Upper lobe of left lung (tissue), 6 donors: ENCODE results near the gene SEPTIN8. TPM values are rescaled to one million over a fixed set of nuclear protein-coding genes. Genes with fewer than 3 reads are reported as not detected.

Source experiments
- ATAC-seq, 2 donors: fragments of 200-7000 bp; cut with Tn5 transposase; one replicate each; pipeline ENCODE4 v1.9.1; 2022; ENCODE audit warnings: mild to moderate bottlenecking in 2 of 2, moderate library complexity in 2 of 2; ENCODE audit not compliant: low FRiP score in 2 of 2
- DNase-seq, 2 donors: peaks; one replicate each; pipeline ENCODE4 v3.0.0-alpha.2; 2019 to 2020
- H3K27ac ChIP-seq, 4 donors: fragments of 200-600 bp; sonication (generic); one replicate each; pipeline ENCODE4 v1.5.1; 2016 to 2019
- H3K27me3 ChIP-seq, 4 donors: fragments of 200-600 bp; sonication (generic); one replicate each; pipeline ENCODE4 v1.5.1; 2017 to 2019
- H3K36me3 ChIP-seq, 4 donors: fragments of 200-600 bp; sonication (generic); one replicate each; pipeline ENCODE4 v1.5.1; 2016 to 2019
- H3K4me1 ChIP-seq, 4 donors: fragments of 200-600 bp; sonication (generic); one replicate each; pipeline ENCODE4 v1.5.1; 2018 to 2019
- H3K4me3 ChIP-seq, 4 donors: fragments of 200-600 bp; sonication (generic); one replicate each; pipeline ENCODE4 v1.5.1; 2017 to 2019; ENCODE audit warnings: mild to moderate bottlenecking in 2 of 4, moderate library complexity in 1 of 4
- H3K9me3 ChIP-seq, 4 donors: fragments of 200-600 bp; sonication (generic); one replicate each; pipeline ENCODE4 v1.5.1; 2018 to 2019
- EP300 ChIP-seq, 4 donors: sonication (generic); formaldehyde crosslinking; IDR thresholded peaks; one replicate each; pipeline ENCODE4 v1.5.1; 2017; ENCODE audit warnings: antibody characterized with exemption in 4 of 4, control low read depth in 2 of 4
- POLR2A ChIP-seq, 4 donors: fragments of 450-650 bp; IDR thresholded peaks; one replicate each; pipeline ENCODE4 v1.5.1; 2016 to 2017; ENCODE audit warnings: antibody characterized with exemption in 4 of 4, mild to moderate bottlenecking in 2 of 4
- POLR2AphosphoS5 ChIP-seq, 2 donors: sonication (generic); formaldehyde crosslinking; IDR thresholded peaks; one replicate each; pipeline ENCODE4 v1.5.1; 2017; ENCODE audit warnings: antibody characterized with exemption in 2 of 2
- WGBS, 2 donors: methylation state at CpG; one replicate each; pipeline ENCODE4 v1.1.5; 2017 to 2018; 5-methylcytosine and 5-hydroxymethylcytosine counted together
- total RNA-seq, 6 donors: library from RNA; depleted of rRNA in 4 of 6; stranded (reverse); fragments of >200 nt in 4 of 6; gene quantifications; one replicate each; pipeline versions ENCODE4 v1.1.0 to v1.2.1, GENCODE V29; 2016 to 2021
- TF ChIP-seq, protein P1 (sequence below), 6 experiments: fragments of 450-650 bp in 4 of 6; fragments of 200-600 bp in 2 of 6; sonication (generic) in 2 of 6; IDR thresholded peaks; one replicate each; pipeline ENCODE4 v1.5.1; 2016 to 2019; ENCODE audit warnings: antibody characterized with exemption in 6 of 6
- donor health status: DM: no; HTN: no; CAD: no; lungs with moderate emphysema.
- donor health status: DM: no; HTN: yes; CAD: no; lungs with severe emphysema.

The SEPTIN8 gene
- total RNA-seq, 6 donors from 2014 or later = 26.3 to 41.5 (median 31.5) TPM

DNA sequence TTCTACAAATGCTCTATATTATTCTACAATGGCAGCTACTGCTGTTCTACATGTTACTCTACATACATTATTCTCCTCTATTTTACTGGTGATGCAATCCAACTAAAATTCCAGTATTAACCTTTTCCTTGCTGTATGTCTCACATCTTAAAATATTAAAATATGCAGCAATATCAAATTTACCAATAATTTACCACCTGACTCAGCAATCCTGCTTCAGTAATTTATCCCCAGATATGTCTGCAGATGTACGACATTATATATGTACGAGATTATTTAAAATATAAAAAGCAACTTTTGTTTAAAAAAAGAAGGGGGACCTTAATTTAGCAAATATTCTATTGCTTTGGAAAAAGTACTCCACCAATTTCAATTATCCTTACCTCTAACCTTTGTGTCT is 51.3 kb downstream of the SEPTIN8 start:
- no peaks in the 10 kb centered on the region for H3K27me3 ChIP-seq
- DNase-seq (no peak), ATAC-seq (no peak)
- H3K27ac ChIP-seq = no peak overlapping the region
- H3K4me3 ChIP-seq = no peak overlapping the region
- no peaks in the 10 kb centered on the region for H3K9me3 ChIP-seq
- no peaks in the 10 kb centered on the region for H3K4me1 ChIP-seq
- no peak for TF ChIP-seq EP300 (IDR thresholded peaks at IDR 0.05)
- TF ChIP-seq POLR2A (IDR thresholded peaks at IDR 0.05) = no peak
- TF ChIP-seq, protein P1, sequence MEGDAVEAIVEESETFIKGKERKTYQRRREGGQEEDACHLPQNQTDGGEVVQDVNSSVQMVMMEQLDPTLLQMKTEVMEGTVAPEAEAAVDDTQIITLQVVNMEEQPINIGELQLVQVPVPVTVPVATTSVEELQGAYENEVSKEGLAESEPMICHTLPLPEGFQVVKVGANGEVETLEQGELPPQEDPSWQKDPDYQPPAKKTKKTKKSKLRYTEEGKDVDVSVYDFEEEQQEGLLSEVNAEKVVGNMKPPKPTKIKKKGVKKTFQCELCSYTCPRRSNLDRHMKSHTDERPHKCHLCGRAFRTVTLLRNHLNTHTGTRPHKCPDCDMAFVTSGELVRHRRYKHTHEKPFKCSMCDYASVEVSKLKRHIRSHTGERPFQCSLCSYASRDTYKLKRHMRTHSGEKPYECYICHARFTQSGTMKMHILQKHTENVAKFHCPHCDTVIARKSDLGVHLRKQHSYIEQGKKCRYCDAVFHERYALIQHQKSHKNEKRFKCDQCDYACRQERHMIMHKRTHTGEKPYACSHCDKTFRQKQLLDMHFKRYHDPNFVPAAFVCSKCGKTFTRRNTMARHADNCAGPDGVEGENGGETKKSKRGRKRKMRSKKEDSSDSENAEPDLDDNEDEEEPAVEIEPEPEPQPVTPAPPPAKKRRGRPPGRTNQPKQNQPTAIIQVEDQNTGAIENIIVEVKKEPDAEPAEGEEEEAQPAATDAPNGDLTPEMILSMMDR (IDR thresholded peaks at IDR 0.05) = no peak
- TF ChIP-seq POLR2AphosphoS5 (IDR thresholded peaks at IDR 0.05) = no peak
- peaks cover 0 to 11% (median 0%) of the 10 kb centered on the region in 4 donors for H3K36me3 ChIP-seq
- WGBS, 2 donors = 92 to 93% methylated on average over 2 of the region's 2 CpGs

DNA sequence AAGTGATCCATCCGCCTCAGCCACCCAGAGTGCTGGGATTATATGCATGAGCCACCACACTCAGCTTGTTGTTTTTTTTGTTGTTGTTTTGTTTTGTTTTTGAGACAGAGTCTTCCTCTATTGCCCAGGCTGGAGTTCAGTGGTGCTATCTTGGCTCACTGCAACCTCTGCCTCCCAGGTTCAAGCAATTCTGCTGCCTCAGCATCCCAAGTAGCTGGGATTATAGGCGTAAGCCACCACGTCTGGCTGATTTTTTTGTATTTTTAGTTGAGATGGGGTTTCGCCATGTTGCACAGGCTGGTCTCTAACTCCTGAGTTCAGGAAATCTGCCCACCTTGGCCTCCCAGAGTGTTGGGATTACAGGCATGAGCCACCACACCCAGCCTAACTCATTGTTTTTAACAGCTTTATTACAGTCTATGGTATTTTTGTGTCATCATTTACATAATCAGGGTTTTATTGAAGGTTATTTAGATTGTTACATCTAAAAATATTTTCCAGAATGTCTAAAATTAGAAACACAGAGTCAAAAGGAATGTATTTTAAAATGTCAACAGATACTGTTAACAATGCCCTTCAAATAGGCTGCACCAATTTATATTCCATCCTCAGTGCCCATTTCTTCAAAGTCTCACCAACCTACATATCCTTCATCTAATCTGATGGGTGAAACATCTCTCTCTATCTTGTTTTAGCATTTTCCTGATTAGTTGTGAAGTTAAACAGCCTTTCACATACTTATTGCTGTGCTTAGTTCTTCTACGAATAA is 58.3 kb downstream of the SEPTIN8 start:
- TF ChIP-seq POLR2AphosphoS5 (IDR thresholded peaks at IDR 0.05) (no peak), EP300 (IDR thresholded peaks at IDR 0.05) (no peak), POLR2A (IDR thresholded peaks at IDR 0.05) (no peak)
- TF ChIP-seq, protein P1 (IDR thresholded peaks at IDR 0.05) = no peak
- DNase-seq (no peak), ATAC-seq (no peak)
- WGBS, 2 donors = 96 to 97% methylated on average over 5 of the region's 5 CpGs
- Histone ChIP-seq H3K4me3 (no peak overlapping the region), H3K27ac (no peak overlapping the region), H3K36me3 (peaks cover 0 to 10% (median 0%) of the 10 kb centered on the region in 4 donors), H3K9me3 (no peaks in the 10 kb centered on the region), H3K4me1 (no peaks in the 10 kb centered on the region), H3K27me3 (no peaks in the 10 kb centered on the region)

DNA sequence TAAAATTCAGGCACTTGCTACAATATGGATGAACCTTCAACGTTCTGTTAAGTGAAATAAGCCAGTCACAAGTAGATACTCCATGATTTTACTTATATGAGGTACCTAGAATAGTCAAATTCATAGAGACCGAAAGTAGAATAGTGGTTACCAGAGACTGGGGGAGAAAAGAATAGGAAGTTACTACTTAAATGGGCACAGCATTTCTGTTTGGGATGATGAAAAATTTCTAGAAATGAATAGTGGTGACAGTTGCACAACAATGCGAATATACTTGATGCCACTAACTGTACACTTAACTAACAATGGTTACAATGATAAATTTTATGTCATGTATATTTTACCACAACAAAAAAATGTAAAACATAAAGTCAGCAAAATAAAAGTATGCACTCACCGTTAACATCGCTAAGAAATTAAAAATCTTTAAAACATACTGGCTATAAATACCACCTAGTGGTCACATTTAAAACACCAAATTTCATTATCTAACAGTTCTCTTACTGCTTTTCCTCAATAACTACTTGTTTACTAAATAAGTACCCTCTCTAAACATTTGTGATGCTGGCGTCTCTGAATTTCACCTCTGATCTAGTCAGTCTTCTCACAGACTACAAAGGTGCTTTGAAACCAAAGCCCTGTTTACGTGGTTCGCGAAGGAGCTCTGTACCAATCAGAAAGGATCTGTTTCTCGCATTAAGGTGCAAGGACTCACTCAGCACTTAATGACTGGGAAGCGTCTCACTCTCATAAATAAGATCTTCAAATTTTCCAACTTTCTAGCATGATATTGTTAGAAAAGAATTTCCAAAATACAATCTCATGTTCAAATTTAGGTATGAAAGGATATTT is 62.4 kb downstream of the SEPTIN8 start:
- WGBS, 2 donors = 69% methylated on average over 11 of the region's 11 CpGs
- Histone ChIP-seq H3K36me3 (peaks cover 0 to 7% (median 0%) of the 10 kb centered on the region in 4 donors), H3K4me3 (no peak overlapping the region), H3K4me1 (no peaks in the 10 kb centered on the region), H3K27ac (no peak overlapping the region), H3K27me3 (no peaks in the 10 kb centered on the region), H3K9me3 (no peaks in the 10 kb centered on the region)
- TF ChIP-seq, protein P1 (IDR thresholded peaks at IDR 0.05) = peak in 4 of 6 experiments; percentile 22 to 43 (median 24)
- TF ChIP-seq POLR2AphosphoS5 (IDR thresholded peaks at IDR 0.05) = no peak
- no peak for ATAC-seq
- no peak for DNase-seq

DNA sequence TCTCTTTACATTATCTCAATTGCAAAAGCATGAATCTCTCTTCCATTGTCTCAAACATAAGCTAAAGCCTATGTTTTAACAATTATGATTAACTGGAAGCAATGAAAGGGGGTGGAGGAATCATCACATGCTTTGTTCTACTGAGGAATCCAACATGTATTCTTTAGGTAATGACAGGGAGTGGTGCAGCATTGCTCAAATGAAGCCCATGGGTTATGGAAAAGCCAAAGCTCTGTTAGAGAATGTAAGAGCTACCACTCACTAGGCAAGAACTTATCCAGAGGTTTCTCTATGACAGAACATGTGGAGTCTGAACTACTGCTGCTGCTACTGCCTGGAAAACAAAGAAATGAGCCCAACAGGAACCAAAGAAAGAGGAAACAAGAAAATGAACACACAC is 68.4 kb downstream of the SEPTIN8 start:
- H3K4me3 ChIP-seq = no peak overlapping the region
- no peak for TF ChIP-seq POLR2A (IDR thresholded peaks at IDR 0.05)
- TF ChIP-seq EP300 (IDR thresholded peaks at IDR 0.05) = no peak
- no peak for TF ChIP-seq POLR2AphosphoS5 (IDR thresholded peaks at IDR 0.05)
- no peak for ATAC-seq
- DNase-seq = no peak
- H3K9me3 ChIP-seq = no peaks in the 10 kb centered on the region
- H3K27me3 ChIP-seq = no peaks in the 10 kb centered on the region
- H3K36me3 ChIP-seq = no peaks in the 10 kb centered on the region
- H3K27ac ChIP-seq = no peak overlapping the region
- no peaks in the 10 kb centered on the region for H3K4me1 ChIP-seq

DNA sequence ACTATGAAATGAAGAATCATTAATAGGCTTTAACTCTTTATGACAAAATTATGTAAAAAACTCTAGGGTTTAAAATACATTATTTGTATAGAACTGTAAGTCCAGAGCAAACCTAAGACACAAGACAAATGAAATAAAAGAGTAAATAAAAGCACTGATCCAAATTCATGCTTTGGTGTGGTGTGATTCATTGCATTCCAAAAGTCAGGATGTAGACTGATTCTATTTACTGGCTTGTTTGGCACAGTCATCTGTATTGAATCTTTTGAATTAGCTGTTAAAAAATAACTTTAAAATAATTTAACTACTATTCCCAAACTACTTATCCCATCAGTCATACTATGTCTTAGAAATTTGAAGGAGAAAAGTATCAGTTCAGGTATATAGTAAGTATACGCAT is 72.2 kb downstream of the SEPTIN8 start:
- no peak overlapping the region for H3K27ac ChIP-seq
- no peaks in the 10 kb centered on the region for H3K4me1 ChIP-seq
- DNase-seq = no peak
- no peaks in the 10 kb centered on the region for H3K27me3 ChIP-seq
- no peaks in the 10 kb centered on the region for H3K9me3 ChIP-seq
- H3K36me3 ChIP-seq = peaks cover 0 to 29% (median 4%) of the 10 kb centered on the region in 4 donors
- ATAC-seq = no peak
- no peak overlapping the region for H3K4me3 ChIP-seq
- WGBS, 2 donors = 100% methylated on average over 1 of the region's 1 CpG
- no peak for TF ChIP-seq EP300 (IDR thresholded peaks at IDR 0.05)
- no peak for TF ChIP-seq POLR2AphosphoS5 (IDR thresholded peaks at IDR 0.05)
- TF ChIP-seq, protein P1 (IDR thresholded peaks at IDR 0.05) = no peak
- no peak for TF ChIP-seq POLR2A (IDR thresholded peaks at IDR 0.05)
